Measurements from ENCODE around the gene DACH1.

DACH1 gene

GRCh38 chr13:71394176-71394575 is 472.8 kb downstream of the DACH1 start:
- DNase-seq (ENCODE audit: low read depth), result no peak

All from activated T-helper 9 cell treated with anti-CD3 and anti-CD28 coated beads, Interleukin-2, amount 50 U/mL, for 16 hours (primary cell).